Upper lobe of left lung (tissue), 4 donors: ENCODE measurements around the gene HTR2B.

Experiments
- CTCF ChIP-seq, 6 experiments: fragments of 450-650 bp in 4 of 6; fragments of 200-600 bp in 2 of 6; sonication (generic) in 2 of 6; IDR thresholded peaks; one replicate each; pipeline ENCODE4 v1.5.1; 2016 to 2019; ENCODE audit warnings: antibody characterized with exemption in 6 of 6
- POLR2AphosphoS5 ChIP-seq, 2 donors: sonication (generic); formaldehyde crosslinking; IDR thresholded peaks; one replicate each; pipeline ENCODE4 v1.5.1; 2017; ENCODE audit warnings: antibody characterized with exemption in 2 of 2

DNA sequence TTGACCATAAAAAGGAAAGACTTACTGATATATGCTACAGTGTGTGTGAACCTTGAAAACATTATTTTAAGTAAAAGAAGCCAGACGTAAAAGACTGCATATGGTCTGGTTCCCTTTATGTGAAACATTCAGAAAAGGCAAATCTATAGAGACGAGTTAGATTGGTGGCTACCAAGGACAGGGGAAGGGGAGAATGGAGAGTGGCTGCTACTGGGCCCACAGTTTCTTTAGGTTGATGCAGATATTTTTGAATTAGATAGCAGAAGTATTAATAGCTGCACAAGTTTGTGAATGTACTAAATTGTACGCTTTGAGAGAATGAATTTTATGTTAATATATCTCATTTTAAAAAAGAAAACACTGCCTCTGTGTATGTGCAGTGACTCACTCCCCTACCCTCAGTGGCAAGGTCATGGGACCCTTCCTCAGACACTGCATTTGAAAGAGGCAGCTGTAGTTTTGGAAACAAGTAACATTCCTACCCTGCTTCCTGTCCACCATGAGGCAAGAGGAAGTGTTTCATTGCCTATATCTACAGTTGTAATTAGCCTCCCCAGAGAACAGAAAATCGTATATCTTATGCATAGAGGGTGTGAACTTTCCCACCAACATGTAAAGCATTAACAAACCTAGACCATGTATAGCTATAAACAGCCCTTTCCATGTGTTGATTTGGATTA is 43.8 kb upstream of the HTR2B start:
- TF ChIP-seq POLR2AphosphoS5 (IDR thresholded peaks at IDR 0.05): no peak
- no peak for TF ChIP-seq CTCF (IDR thresholded peaks at IDR 0.05)
